HG03066 (cell line): Measurements from ENCODE around the gene MAGEH1.
"Not testable (repeated sequence)": the region's sequence is repeated elsewhere in the genome, so short reads cannot be mapped to it uniquely, and the experiment has no call there.

Source experiments
- ATAC-seq: cut with Tn5 transposase; IDR thresholded peaks from one replicate; pipeline ENCODE4 v1.9.1; 2021; ENCODE audit warnings: low read depth; ENCODE audit not compliant: unreplicated experiment

Gene MAGEH1, protein sequence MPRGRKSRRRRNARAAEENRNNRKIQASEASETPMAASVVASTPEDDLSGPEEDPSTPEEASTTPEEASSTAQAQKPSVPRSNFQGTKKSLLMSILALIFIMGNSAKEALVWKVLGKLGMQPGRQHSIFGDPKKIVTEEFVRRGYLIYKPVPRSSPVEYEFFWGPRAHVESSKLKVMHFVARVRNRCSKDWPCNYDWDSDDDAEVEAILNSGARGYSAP

DNA sequence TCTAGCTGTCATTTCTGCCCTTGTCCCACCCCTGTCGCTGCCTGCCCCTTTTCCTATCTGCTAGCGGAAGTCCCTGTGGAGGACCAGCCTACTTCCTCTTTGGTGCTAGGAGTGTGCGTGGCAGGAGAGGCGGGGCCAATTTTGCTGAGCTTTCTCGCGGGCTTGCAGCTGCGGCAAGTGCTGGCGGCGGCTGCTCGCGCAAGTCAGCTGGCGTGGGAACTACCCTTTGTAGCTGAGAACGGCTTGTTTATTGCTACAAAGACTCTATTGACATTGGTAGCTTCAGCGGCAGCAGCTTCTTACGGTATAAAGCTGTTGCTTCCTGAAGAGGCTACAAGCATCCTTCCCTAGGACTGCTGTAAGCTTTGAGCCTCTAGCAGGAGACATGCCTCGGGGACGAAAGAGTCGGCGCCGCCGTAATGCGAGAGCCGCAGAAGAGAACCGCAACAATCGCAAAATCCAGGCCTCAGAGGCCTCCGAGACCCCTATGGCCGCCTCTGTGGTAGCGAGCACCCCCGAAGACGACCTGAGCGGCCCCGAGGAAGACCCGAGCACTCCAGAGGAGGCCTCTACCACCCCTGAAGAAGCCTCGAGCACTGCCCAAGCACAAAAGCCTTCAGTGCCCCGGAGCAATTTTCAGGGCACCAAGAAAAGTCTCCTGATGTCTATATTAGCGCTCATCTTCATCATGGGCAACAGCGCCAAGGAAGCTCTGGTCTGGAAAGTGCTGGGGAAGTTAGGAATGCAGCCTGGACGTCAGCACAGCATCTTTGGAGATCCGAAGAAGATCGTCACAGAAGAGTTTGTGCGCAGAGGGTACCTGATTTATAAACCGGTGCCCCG, at the start of gene MAGEH1:
MAGEH1 (plus strand) TSS at position 138 of the 843 bp plus-strand sequence; CDS start at position 386, 248 bp downstream.
- ATAC-seq = peak; percentile 98

DNA sequence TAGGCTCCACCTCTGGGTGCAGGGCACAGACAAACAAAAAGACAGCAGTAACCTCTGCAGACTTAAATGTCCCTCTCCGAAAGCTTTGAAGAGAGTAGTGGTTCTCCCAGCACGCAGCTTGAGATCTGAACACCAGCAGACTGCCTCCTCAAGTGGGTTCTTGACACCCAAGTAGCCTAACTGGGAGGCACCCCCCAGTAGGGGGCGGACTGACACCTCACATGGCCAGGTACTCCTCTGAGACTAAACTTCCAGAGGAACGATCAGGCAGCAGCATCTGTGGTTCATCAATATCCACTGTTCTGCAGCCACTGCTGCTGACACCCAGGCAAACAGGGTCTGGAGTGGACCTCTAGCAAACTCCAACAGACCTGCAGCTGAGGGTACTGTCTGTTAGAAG, 24.8 kb upstream of the MAGEH1 start:
- not testable (repeated sequence) for ATAC-seq

DNA sequence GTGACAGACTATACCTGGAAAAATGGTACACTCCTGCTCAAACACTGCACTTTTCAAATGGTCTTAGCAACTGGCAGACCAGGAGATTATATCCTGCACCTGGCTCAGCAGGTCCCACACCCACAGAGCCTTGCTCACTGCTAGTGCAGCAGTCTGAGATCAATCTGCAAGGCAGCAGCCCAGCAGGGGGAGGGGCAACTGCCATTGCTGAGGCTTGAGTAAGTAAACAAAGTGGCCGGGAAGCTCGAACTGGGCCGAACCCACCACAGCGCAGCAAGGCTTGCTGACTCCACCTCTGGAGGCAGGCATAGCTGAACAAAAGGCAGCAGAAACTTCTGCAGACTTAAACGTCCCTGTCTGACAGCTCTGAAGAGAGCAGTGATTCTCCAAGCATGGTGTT, 8.5 kb upstream of the MAGEH1 start:
- not testable (repeated sequence) for ATAC-seq

DNA sequence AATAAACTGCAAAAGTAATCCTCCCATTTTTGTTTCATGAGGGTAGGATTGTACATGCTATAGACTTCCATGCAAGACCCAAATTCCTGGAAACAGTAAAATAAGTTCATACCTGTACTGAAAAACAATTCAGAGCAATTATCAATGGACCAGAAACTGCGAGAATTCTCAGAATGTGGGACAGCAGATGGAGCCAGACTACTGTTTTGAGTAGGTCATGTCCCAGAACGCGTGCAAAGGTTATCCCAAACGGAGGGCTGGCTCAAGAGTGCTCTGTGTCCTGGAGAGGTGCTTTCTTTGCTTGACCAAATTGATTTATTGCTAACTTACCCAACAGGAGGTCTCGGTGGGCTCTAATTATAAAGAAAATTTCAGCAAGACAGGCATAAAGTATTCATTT, 1.7 kb upstream of the MAGEH1 start:
- ATAC-seq = no peak

DNA sequence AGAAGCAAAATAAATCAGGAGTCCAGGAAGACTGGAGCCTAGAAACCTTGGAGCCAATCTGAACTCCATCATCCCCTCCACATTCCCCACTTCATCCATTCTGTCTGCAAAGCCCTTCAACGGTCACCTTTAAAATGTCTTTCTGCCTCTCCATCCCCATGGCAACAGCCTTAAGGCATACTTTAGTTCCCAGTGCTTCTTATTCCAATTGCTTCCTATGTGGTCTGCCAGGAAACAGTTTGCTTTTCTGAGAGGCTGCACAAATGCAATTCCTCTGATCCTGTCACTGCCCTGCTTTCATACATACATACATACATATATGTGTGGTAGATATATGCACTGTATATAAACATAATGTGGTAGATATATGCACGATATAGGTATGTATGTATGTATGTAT, 786 bp upstream of the MAGEH1 start:
- no peak for ATAC-seq

DNA sequence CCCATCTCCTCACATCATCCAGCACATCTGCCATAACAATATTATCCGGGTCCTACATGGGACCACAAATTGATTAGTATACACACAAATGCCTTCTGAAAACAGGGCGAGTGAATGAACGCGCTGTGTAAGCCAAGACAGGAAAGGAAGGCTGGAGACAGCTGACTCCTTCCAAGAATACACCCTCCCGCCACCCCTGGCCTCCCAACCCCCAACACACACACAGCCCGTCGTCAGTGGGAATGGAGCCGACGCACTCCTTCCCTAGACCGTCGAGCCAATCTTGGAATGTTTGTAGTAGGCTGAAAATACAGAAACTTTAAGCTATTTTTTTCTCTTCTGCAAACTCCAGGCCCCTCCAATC, 319 bp upstream of the MAGEH1 start:
- peak; percentile 15 for ATAC-seq

DNA sequence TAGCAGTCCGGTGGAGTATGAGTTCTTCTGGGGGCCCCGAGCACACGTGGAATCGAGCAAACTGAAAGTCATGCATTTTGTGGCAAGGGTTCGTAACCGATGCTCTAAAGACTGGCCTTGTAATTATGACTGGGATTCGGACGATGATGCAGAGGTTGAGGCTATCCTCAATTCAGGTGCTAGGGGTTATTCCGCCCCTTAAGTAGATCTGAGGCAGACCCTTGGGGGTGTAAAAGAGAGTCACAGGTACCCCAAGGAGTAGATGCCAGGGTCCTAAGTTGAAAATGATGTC, 852 bp downstream of the MAGEH1 start:
- no peak for ATAC-seq

DNA sequence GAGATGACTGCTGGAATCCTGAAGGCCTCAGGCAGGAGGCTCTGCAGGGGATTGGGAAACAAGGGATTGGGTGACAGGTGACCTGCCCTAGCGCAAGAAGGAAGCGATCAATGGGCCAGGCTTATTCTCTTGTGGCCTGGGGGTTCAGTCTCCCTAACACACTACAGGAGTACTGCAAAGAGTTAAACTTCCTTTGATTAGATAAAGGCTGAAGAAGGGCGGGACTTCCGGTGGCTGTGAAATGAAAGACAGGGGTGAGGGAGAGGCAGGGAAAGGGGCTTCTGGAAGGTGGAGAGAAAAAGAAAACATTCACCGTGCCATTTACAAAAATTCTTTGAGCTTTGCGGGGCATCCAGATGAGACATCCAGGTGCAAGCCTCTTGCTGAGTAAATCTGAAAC, 3.8 kb downstream of the MAGEH1 start:
- not testable (repeated sequence) for ATAC-seq

DNA sequence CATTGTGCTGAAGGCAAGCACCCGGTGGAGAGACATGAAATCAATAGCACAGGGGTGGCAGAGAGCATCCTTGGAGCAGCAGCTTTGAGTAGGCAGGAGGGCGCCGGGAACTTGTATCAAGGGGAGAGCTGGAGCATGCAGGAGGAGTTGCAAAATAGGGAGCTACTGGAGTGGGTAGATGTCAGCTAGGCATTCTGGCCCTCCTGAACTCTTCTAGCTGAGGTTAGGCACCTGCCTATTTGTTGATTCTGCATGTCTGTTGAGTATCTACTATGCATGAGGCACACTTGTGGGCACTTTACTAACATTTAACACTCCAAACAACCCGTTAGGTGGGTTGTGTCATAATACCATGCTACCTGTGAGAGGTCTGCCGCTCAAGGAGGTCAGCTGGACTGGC, 7.5 kb downstream of the MAGEH1 start:
- ATAC-seq = not testable (repeated sequence)

DNA sequence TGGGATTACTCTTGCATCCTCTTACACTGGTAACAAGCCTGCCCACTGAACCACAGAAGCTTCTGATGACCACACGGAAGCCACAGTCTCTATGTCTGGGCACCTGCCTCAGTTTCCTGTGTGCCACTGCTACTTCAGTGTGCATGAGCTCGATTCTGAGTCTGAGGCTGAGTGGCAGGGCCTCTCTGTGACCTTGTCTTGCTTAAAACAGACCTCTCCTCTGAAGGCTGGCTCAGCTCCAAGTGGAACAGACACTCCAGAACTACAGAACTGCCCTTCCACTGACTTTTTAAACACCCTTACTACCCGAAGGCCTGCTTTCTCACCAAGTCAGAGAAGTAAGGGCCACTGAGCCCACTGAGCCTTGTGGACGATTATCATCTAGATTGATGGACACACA, 8.0 kb downstream of the MAGEH1 start:
- not testable (repeated sequence) for ATAC-seq

DNA sequence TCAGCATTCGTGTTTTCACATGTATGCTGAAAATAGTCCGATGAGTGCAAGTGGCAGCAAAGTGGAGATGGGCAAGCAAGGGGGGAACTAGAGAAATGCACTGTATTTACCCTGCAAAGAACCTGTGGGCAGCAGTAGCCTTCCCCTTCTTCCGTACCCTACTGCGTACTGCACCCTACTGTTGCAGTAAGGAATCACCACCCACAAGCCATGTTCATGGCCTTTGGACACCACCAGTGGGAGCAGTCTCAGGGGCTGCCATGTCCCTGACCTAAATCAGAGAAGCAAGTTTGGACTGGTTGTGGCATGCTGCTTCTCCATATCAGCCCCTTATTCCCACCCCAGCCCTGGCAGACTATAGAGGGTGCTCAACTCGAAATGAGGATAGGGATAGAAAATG, 12.1 kb downstream of the MAGEH1 start:
- ATAC-seq = not testable (repeated sequence)

DNA sequence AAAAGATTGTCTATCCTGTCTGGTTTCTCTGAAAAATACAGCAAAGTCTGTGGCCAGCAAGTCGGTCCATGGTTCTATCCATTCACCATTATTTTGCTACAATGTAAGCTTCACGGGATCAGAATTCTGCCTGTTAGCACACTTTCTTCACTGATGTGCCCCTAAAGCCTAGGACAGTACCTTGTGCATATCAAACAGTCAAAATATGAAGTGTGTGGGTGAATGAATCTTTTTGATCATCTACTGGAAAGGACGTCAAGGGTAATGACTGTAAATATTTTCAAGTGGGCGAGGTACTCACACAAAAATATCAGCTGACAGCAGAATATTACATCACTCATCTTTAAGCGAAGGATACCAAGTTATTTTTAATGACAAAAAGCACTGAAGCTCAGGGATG, 13.2 kb downstream of the MAGEH1 start:
- not testable (repeated sequence) for ATAC-seq

DNA sequence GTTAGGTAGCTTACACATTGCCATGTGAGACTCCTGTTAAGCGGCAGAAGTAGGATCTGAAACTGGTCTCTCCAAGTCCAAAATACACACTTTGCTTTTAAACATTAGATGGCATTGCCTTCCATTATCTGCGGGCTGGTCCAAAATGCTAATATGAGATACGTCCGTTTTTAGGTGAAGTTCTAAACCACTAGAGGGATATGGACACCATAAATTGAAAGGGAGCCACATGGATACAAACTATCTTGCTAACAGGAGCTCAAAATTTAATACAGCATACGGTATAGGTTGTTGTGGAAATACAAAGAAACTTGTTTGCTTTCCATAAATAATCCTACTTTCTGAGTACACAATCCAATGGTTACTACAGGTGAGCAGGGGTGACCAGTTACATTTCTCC, 13.9 kb downstream of the MAGEH1 start:
- ATAC-seq = not testable (repeated sequence)

DNA sequence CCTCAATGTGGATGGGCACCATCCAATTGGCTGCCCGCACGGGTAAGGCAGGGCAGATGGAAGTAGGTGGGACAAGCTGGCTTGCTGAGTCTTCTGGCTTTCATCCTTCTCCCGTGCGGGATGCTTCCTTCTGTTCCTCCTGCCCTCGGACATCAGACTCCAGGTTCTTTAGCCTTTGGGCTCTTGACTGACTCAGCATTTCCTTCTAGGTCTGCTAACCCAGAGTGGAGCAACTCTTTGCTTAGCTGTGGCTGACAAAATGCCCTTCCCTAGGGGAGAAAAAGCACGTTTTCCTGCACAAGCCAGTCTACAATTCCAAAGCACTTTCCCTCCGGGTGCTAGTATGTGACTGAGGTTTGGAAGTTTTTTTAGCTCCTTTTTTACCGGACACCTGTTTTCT, 28.0 kb downstream of the MAGEH1 start:
- not testable (repeated sequence) for ATAC-seq

DNA sequence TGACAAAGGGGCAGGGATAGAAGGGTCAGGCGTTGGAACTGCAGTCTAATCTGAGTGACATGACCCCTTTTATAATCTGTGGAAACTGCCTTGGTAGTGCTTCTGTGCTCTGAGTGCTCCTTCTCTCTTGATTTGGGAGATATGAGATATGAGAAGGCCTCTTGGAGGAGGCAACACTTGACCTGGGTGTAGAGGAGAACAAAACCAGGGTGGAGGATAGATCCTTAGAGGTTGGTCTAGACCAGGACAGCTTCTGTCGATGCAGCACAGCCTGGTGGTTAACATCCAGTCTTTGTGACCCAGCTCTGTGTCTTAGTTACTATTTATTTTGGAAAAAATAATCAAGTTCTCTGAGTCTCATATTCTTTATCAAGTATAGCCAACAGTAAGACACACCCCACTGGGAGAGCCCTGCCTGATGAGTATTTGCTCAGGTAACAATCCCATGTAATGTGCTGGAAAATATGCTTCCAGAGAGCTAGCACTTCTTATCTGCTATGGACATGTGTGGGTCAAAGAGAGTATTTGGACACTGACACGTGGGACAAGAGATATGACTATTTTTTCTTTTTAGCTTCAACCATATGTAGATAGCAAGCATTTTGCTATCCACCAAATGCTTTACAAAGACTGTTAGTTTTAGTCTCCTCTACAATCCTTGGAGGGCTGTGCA, 28.6 kb downstream of the MAGEH1 start:
- no peak for ATAC-seq

DNA sequence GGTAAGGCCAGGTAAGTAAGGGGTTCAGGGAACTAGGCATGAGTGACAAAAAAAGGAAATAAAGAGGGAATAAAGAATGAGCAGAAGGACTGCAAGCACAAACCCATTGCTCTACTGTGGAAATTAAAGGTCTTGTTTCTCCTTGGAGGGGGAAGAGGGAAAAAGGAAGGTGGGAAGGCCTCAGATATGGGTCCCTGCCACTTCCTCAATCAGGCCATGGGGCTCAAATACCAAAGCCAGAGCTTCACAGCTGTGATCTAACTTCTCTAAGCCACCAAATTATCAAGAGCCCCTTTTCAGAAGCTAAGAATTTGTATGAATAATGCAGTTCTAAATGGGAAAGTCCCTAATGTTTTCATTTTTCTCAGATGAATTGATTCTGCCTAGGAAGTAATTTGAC, 33.0 kb downstream of the MAGEH1 start:
- ATAC-seq = no peak

DNA sequence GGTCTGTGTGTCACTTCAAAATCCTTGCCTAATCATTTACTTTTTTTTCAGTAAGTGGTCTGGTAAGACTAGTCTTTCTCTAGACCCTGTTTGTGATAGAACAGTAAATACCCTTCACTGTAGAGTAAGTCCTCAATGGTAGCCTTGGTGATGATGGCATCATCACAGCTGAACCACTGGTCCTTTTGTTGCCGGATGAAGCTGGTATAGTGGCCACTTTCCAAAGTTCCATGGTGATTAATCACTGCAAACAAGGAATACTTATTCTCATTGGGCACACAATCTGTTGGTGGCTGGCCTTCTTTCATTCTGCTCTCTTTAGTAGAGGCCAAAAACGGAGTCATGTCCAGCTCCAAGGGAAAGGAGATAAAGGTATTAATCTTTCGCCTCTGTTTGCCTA, 34.8 kb downstream of the MAGEH1 start:
- no peak for ATAC-seq

DNA sequence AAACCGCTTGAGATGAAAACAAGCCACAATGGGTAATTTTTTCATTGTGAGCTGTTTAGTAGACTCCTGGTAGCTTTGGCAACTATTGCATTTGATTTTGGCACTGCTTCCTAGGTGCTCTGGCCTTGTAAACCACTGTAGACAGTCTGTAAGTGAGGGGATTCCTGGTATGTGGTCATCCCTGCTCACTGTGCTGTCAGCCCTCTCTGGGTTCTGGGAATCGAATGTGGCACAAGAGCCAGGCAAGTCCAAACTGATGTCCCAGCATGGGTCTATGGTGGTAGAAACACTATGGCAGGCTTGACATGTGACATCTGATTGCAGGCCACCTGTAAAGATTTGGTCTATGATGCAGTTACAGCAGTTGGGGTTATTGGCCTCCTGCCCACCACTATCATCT, 35.2 kb downstream of the MAGEH1 start:
- no peak for ATAC-seq

DNA sequence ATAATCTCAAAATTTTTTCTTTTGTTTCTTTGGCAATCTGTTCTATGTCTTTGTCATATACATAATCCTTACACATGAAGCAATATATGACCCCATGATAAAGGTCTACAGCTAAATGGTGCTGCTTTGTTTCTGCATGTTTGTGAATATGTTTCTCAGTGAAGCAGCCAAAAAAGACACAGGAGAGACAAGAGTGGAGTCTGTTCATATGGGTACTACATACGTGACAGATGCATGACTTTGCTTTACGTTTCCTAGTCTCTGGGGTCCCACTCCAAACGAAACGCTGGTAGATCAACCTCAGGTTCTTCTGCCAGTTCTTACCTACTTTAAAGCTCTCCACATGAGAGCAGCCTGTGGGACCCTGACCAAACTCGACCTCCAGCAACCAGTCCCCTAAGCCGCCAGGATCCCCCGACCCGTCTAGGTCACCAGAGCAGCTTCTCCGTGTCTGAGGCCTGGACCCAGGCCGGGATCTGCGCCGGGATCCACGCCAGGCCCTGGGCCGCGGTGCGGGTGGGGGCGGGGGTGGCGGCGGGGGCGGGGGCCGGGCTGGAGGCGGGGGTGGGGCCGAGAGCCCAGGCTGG, 36.2 kb downstream of the MAGEH1 start:
- ATAC-seq = no peak

DNA sequence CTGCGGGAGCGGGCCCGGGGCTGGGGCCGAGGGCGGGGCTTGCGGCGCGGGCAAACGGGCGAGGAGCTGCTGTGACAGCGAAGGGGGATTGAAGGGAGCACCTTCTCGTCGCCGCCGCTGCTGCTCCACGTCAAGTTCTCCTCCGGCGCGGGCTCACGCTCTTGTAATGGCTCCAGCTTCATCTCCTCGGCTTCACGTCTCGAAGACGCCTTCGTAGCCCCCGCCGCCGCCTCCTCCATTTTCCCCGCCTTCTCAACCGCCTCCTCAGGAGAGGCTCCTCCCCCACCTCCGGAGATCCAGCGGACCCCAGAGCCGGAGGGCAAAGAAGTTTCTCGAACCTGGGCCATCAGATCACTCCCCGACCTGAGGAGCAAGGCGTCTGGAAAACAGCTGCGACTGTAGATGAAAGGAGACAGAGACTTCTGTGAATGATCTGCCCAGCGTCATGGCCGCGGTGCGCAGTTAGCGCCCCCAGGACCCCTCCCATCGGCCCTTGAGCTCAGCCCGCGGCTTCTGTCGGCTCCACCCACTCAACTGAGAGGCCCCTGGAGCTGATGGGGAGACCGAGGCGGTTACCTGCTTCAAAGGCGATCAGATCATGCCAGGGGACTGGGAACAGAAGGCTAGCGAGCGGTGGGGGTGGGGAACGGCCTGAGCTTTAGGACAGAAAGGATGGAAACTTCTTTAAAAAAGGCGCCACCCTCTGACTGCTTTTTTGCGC, 36.8 kb downstream of the MAGEH1 start:
- ATAC-seq = peak; percentile 58
